ENCODE results near the gene TMEM134.

The TMEM134 gene

DNA sequence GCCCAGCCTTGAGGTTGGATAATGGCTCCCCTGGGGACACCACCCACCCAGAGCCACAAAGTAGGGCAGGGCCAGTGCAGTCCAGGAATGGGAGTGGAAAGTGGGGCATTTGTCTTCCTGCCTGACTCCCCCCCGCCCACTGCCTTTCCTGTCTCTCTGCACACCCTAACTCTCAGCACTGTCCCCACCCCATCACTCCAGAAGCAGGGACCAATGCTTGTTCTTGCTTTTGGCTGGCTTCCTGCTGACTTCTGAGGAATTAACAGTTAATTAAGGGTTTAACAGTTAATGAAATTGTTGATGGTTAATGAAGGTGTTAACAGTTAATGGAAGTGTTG, 31.4 kb upstream of the TMEM134 start:
- no peak for DNase-seq

DNA sequence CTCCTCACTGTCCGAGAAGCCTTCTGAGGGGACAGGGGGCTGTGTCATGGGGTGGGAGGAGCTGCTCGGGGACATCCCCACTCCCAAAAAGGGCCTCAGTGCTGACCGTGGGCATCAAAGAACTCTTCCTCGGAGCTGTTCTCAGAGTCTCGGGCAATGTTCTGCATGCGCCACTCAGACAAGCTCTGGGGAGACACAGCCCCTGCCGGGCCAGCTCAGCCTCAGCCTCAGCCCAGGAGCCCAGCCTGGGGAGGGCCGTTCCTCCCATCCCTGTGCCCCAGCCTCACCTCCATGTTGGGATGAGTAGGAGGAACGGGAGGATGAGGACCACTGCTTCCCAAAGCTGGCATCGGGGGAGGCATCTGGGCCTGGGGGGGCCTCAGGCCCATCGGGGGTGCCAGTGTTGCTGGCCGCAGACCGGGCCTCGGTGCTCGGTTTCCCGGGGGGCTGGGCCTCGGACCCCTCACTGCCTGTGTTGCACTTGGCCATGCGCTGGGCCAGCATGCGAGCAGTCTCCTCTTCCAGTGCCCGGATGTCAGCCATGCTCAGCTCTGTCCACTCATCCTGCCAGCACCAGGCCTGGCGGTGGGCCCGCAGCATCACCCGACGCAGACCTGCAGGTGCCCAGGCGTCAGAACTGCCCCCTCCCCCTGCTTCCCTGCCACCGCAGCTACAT, 30.9 kb upstream of the TMEM134 start:
- DNase-seq = no peak

- no peak for DNase-seq
These were observed 29.5 kb upstream of the TMEM134 start for GRCh38 chr11:67498544-67498972.

GRCh38 chr11:67497656-67498291, 28.7 kb upstream of the TMEM134 start:
- DNase-seq = no peak

DNA sequence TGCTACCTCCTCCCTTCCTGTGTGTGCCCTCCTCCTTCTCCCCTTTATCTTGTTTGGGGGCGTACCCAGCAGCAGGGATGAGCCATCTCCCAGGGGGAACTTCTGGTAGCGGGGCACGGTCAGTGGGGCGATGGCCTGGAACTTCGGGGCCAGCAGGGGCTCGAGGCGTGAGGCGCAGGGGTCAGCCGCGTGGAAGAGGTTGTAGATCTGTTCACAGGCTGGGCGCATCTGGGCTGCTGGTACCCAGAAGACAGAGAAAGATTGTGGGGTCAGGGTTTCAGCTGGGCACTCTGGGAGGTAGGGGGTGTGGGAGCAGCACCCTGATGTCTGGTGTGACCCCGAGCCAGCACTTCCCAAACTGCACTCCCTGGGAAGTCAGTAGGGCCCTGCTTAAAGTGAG, 27.1 kb upstream of the TMEM134 start:
- no peak for DNase-seq

GRCh38 chr11:67495234-67496005, 26.4 kb upstream of the TMEM134 start:
- no peak for DNase-seq

GRCh38 chr11:67494371-67495233, 25.6 kb upstream of the TMEM134 start:
- no peak for DNase-seq

DNA sequence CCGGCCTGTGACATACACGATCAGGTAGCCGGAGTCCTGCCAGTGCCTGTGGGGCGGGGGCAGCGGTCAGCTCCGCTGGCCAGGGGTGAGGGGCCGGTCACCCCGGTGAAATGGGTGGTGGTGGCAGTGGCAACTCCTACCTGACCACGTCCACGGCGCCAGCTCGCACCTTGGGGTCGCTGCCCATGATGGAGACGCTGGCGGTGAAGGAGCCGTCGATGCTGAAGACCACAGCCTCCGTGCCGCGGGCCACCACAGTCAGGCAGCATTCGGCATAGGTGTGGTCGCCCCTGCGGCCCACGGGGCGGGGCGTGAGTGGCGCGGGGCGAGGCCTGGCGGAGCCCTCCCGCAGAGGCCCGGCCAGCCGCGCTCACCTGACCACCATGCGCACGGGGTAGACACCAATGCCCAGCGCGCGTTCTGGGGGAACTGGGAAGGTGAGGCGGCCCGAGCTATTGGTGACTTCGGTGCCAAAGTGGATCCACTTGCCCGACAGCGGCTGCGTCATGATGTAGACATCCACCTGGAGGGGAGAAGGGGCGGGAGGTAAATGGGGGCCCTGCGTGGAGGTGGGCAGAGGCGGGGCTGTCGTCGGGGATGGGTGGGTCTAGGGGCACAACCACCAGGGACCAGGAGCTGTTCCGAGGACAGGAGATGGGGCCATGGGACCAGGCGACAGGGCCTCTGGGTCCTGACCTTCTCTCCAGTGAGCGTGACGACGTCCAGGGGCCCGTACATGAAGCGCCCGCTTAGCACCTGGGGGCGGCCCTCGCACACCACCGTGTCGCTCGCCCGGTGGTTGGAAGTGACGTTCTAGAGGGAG, 24.7 kb upstream of the TMEM134 start:
- no peak for DNase-seq

DNA sequence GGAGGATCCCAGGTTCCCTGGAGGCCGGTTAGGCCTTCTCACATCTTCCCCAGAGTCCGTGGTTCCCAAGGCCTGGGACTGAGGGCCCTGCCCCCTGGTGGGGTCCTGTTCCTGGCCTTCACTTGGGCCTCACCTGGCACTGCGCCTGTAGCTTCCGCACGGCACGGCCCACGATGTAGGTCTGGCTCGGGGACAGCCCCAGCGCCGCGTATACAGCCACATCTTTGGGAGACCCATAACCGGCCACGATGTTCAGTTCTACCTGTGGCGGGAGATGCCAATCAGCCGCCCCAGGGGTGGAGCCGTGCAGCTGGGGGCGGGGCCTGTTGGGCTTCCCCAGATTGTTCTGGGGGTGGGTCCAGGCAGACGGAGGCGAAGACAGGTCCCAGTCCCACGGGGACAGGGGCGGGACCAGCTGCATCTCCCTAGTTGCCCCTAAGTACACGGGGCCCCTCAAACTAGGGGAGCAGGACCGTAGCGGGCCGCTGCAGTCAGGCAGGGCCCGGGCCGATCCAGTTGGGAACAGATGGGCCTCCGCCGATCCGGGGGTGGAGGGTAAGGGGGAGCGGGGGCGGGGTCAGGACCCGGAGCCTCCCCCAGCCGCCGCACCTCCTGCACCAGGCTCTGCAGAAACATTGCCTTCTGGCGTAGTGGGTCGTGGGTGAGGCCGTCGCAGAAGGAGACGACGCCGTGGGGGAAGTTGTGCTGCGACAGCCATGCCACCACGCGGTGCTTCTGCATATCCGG, 23.9 kb upstream of the TMEM134 start:
- no peak for DNase-seq

DNA sequence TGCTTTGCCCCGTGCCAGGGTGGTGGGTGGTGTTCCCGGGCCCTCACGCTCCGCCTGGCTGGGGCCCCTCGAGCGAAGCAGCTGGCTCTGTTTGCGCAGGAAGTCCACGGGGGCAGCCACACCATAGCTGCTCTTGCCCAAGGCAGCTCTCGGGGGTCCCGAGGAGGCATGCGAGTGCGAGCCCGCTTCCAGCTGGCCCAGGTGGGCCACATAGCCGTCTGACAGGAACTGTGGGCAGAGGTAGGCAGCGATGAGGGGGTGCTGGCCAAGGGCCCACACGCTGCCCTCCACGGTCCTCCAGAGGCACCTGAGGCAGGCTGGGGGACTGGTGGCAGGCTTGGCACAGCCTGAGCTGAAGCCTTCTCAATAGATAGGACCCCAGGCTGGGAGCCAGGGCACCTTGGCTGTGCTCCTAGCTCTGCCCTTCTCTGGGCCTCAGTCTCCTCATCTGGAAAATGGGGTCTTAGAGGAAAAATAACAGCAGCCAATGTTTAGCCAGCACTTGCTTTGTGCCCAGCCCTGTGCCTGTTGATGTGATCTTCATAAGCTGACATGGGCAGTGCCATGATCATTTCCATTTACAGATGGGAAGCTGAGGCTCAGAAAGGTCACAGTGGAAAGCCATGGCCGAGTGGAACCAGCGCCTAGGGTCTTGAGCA, 23.1 kb upstream of the TMEM134 start:
- DNase-seq = no peak

DNA sequence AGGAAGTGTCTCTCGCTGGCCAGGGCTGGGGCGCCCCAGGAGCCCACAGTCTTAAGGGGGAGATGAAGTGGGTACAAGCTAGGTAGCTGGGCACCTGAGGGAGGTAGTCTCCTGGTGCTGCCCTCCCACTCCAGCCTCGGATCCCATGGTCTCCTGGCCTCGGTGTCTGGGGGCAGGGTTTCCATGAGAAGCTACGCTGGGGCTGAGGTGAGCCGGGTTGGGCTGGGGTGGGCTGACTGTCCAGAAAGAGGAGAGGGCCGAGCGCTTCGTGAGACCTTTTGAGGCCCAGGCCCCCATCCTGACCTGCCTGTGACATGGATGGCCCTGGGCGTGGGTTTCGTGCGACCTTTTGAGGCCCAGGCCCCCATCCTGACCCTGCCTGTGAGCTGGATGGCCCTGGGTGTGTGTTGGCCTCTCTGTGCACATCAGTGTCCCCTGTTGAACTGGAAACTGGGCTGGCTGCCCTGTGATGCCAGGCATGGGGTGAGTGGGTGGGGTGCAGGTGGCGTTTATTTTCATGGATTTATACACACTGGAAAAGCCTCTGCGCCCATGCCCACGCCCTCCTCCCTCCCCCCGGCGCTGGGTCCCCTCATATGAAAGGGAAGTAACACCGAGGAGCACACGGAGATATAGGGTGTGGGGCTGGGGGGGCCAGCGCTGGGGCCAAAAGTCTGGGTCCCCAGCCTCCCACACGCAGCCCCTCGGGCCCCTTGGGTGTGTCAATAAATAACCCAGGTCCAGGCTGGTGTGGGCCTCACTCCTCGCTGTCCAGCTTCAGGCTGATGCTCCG, 22.4 kb upstream of the TMEM134 start:
- no peak for DNase-seq

GRCh38 chr11:67490727-67491065, 21.6 kb upstream of the TMEM134 start:
- no peak for DNase-seq

DNA sequence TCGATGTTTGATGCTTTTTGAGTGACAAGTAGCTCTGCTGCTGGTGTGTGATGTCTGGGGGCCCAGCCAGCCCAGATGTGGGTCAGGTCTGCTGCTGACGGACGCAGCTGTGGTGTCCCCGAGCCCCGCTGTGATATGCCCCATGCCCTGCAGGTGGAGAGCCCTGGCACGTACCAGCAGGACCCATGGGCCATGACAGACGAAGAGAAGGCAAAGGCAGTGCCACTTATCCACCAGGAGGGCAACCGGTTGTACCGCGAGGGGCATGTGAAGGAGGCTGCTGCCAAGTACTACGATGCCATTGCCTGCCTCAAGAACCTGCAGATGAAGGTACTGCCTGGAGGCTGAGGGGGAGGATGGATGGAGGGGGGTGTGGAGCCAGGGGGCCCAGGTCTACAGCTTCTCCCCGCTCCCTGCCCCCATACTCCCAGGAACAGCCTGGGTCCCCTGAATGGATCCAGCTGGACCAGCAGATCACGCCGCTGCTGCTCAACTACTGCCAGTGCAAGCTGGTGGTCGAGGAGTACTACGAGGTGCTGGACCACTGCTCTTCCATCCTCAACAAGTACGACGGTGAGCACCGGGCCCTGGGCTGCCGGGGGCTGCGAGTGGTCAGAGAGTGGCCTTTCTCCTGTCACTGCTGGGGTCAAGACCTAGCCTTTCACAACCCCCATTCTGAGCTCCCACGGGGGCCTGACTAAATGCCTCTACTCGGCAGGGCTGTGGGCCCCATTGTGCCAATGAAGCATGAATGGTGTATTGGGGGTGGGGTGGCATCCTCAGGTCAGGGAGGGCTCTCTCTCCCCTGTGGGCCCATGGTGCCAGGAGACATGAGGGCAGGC, 21.1 kb upstream of the TMEM134 start:
- DNase-seq = no peak

DNA sequence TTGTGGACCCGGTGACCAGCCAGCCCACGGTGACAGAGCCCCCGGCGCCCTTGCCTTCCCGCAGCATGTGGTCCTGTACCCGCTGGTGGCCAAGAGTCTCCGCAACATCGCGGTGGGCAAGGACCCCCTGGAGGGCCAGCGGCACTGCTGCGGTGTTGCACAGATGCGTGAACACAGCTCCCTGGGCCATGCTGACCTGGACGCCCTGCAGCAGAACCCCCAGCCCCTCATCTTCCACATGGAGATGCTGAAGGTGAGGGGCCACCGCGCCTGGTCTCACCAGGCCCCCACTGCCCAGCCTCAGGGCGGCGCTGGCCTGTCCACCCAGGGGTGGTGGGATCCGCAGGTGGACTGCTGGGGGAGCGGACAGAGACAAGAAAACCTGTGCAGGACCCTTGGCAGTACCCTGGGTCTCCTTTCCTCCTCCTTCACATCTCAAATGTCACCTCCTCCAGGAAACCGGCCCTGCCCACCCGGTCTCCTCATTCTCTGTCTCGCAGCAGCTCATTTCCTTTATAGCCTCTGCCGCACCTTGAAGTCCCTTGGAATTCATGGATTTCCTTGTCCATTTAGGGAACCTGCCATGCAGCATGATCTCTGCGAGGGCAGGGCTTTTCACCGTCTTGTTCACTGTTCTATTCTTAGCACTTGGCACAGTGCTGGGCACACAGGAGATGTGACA, 20.3 kb upstream of the TMEM134 start:
- no peak for DNase-seq

DNA sequence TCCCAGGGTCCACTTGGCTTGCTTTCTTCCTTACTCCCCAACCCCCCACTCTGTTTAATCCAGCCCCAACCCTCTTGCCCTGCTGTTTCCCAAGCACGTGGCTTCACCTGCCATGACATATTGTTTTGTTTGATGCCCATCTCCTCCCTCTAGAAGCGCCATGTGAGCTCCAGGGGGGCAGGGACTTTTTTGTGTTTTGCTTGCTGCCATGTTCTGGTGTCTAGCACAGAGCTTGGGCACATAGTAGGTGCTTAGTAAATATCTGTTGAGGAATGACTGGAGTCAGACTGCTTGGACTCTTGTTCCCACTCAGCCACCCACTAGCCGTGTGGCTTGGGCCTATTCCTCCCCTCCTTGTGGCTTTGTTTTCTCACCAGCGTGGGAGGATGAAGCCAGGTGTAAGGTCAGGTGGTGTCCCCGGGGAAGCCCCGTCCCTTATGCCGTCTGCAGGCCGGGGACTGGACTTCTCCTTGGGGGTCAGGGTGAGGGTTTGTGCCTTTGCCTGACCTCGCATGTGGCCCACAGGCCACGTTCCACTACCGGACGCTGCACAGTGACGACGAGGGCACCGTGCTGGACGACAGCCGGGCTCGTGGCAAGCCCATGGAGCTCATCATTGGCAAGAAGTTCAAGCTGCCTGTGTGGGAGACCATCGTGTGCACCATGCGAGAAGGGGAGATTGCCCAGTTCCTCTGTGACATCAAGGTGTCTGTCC, 17.6 kb upstream of the TMEM134 start:
- DNase-seq = no peak

- peak; percentile 81 for DNase-seq
These were observed 16.9 kb upstream of the TMEM134 start for GRCh38 chr11:67485873-67486361.

GRCh38 chr11:67484847-67485311, 15.8 kb upstream of the TMEM134 start:
- peak; percentile 43 for DNase-seq
